Measurements from ENCODE around the gene ZBTB37. TPM values are rescaled to one million over a fixed set of nuclear protein-coding genes. Genes with fewer than 3 reads are reported as not detected.

ZBTB37 gene
- total RNA-seq, 2 experiments from 2014 or later = 7.7 to 7.9 TPM

DNA sequence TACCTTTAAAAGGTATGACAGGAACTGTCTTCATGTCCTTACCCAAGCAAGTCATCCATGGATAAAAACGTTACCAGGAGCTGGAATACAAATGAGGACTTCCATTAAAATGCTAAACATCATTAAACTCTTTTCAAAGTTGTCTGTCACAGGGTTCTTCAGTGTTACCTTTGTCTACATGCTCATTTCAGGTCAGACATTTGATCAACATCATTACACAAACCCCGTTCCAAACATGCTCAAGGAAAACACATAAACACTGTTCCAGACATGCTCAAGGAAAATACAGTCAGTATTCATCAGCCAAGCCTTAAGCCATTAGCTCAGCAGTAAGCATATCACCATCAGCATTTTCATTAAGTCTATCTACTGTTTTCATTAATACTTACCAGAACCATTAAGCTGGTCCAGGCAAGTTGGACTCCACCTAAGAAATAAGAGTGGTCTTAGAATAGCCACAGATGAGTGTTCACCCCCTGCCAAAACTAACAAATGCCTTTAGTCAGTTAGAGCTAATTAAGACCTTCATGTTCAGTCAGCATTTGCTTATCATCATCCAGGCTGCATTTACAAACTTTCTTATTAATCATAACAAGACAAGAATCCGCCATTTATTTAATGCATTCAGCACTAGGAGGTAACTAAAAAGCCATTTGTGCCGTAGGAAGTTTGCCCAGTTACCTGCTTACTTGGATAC, 2.6 kb upstream of the ZBTB37 start:
- peaks cover 46% of the 10 kb centered on the region for H3K4me1 Mint-ChIP-seq
- CTCF ChIA-PET = interaction anchor here (1.5 kb wide), 1 partner anchor 436 kb away, joined by 4 read pairs; no protein-coding TSS in a partner anchor
- no peak for ATAC-seq
- intact Hi-C loops (cut with DNase I, micrococcal nuclease) = loop anchor here in 1 of 2 experiments (10.0 kb wide), 2 partner anchors 1159 to 1329 kb away; partner anchors contain the start of genes KIAA0040 and MRPS14
- peak overlapping the region; percentile 97 for H3K27ac Mint-ChIP-seq
- peaks cover 63% of the 10 kb centered on the region for H3K36me3 Mint-ChIP-seq (ENCODE audit: low read depth)
- H3K9me3 Mint-ChIP-seq (ENCODE audit: low read depth) = no peaks in the 10 kb centered on the region
- H3K27me3 Mint-ChIP-seq = no peaks in the 10 kb centered on the region
- POLR2A ChIA-PET = interaction anchor here (0.6 to 2.1 kb wide), 3 partner anchors 8 to 389 kb away, joined by 3 to 9 read pairs (median 3); partner anchors contain the start of genes KLHL20 and PRDX6
- H3K4me3 Mint-ChIP-seq = peak overlapping the region; percentile 91
- no peak for DNase-seq

GRCh38 chr1:173866413-173867115, 1.6 kb upstream of the ZBTB37 start:
- Mint-ChIP-seq H3K9me3 (ENCODE audit: low read depth) (no peaks in the 10 kb centered on the region), H3K36me3 (ENCODE audit: low read depth) (peaks cover 72% of the 10 kb centered on the region), H3K27me3 (no peaks in the 10 kb centered on the region), H3K27ac (peak overlapping the region; percentile 97), H3K4me1 (peaks cover 56% of the 10 kb centered on the region), H3K4me3 (peak overlapping the region; percentile 91)
- POLR2A ChIA-PET = interaction anchor here (2.1 kb wide), 1 partner anchor 390 kb away, joined by 9 read pairs; the partner anchor contains the start of gene PRDX6
- no peak for ATAC-seq
- intact Hi-C loops (cut with DNase I, micrococcal nuclease) = loop anchor here in 1 of 2 experiments (10.0 kb wide), 2 partner anchors 1158 to 1328 kb away; partner anchors contain the start of genes KIAA0040 and MRPS14
- CTCF ChIA-PET = no interaction called here
- no peak for DNase-seq

- POLR2A ChIA-PET = interaction anchor here (0.7 kb wide), 1 partner anchor 10 kb away, joined by 3 read pairs; no protein-coding TSS in a partner anchor
- H3K4me1 Mint-ChIP-seq = peaks cover 57% of the 10 kb centered on the region
- intact Hi-C loops (cut with DNase I, micrococcal nuclease) = loop anchor here in 1 of 2 experiments (10.0 kb wide), 2 partner anchors 1158 to 1328 kb away; partner anchors contain the start of genes KIAA0040 and MRPS14
- ATAC-seq = no peak
- peak overlapping the region; percentile 97 for H3K27ac Mint-ChIP-seq
- CTCF ChIA-PET = no interaction called here
- no peaks in the 10 kb centered on the region for H3K27me3 Mint-ChIP-seq
- no peaks in the 10 kb centered on the region for H3K9me3 Mint-ChIP-seq (ENCODE audit: low read depth)
- H3K36me3 Mint-ChIP-seq (ENCODE audit: low read depth) = peaks cover 67% of the 10 kb centered on the region
- peak overlapping the region; percentile 91 for H3K4me3 Mint-ChIP-seq
- DNase-seq = no peak
Measured at GRCh38 chr1:173867141-173867752, 933 bp upstream of the ZBTB37 start.

DNA sequence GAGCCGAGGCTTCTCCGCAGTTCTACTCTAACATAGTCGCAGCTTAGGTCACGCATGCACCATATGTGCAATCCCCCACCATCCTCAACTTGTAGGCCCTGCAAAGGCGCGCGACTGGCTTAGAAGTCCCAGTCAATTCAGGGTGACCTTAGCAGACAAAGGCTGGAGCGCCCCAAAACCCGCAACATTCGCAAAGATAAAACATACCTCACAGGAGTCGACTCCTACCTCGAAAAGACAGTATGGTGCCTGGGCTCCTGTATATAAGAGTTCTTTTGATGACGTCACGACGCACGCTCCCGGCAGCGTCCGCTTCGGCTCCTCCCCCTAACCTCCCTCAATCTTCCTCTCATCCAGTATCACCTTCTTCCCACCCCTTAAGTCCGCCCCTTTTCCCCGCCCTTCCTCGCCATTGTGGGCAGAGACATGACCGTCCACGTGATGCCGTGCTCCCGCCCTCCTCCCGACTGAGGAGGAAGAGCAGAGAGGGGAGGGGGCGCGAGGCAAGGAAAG, 371 bp upstream of the ZBTB37 start, which contains the start of gene GAS5:
Gene GAS5 (minus strand): TSS at position 237 of the 513 bp plus-strand sequence.
- H3K4me3 Mint-ChIP-seq = peak within 1 kb of the TSS; percentile 91
- ATAC-seq (peak; percentile 82), DNase-seq (peak; percentile 100)
- H3K4me1 Mint-ChIP-seq = peaks cover 57% of the 10 kb centered on the region
- POLR2A ChIA-PET = interaction anchor here (0.6 to 1.9 kb wide), 13 partner anchors 10 to 1228 kb away, joined by 3 to 14 read pairs (median 3); partner anchors contain the start of genes CACYBP, CENPL, DARS2 and RC3H1
- H3K36me3 Mint-ChIP-seq (ENCODE audit: low read depth) = peaks cover 66% of the 10 kb centered on the region
- H3K27ac Mint-ChIP-seq = peak within 1 kb of the TSS; percentile 97
- CTCF ChIA-PET = interaction anchor here (0.7 to 1.0 kb wide), 4 partner anchors 44 to 354 kb away, joined by 3 to 4 read pairs (median 4); partner anchors contain the start of gene DARS2
- no peaks in the 10 kb centered on the region for H3K27me3 Mint-ChIP-seq
- intact Hi-C loops (cut with DNase I, micrococcal nuclease) = loop anchor here (1.0 to 10.0 kb wide), 13 partner anchors 44 to 1336 kb away; partner anchors contain the start of genes CENPL (in 2 of the 2), DARS2 (in 2 of the 2), KIAA0040 (in 2 of the 2) and KLHL20 (in 2 of the 2)
- H3K9me3 Mint-ChIP-seq (ENCODE audit: low read depth) = no peaks in the 10 kb centered on the region

- no peaks in the 10 kb centered on the region for H3K27me3 Mint-ChIP-seq
- H3K36me3 Mint-ChIP-seq (ENCODE audit: low read depth) = peaks cover 60% of the 10 kb centered on the region
- CTCF ChIA-PET = interaction anchor here (0.6 to 1.7 kb wide), 7 partner anchors 18 to 1050 kb away, joined by 3 to 5 read pairs (median 3); partner anchors contain the start of gene DARS2
- no peaks in the 10 kb centered on the region for H3K9me3 Mint-ChIP-seq (ENCODE audit: low read depth)
- peak overlapping the region; percentile 96 for H3K27ac Mint-ChIP-seq
- H3K4me1 Mint-ChIP-seq = peaks cover 55% of the 10 kb centered on the region
- peak overlapping the region; percentile 91 for H3K4me3 Mint-ChIP-seq
- POLR2A ChIA-PET = interaction anchor here (1.0 to 1.9 kb wide), 4 partner anchors 43 to 1230 kb away, joined by 3 to 10 read pairs (median 4); partner anchors contain the start of gene RC3H1
- no peak for ATAC-seq
- intact Hi-C loops (cut with DNase I, micrococcal nuclease) = loop anchor here (2.0 to 10.0 kb wide), 8 partner anchors 154 to 1326 kb away; partner anchors contain the start of genes KIAA0040 (in 2 of the 2), RABGAP1L (in 2 of the 2), CACYBP (in 1 of the 2) and KLHL20 (in 1 of the 2)
- no peak for DNase-seq
Measured at GRCh38 chr1:173869021-173869359, 810 bp downstream of the ZBTB37 start.

DNA sequence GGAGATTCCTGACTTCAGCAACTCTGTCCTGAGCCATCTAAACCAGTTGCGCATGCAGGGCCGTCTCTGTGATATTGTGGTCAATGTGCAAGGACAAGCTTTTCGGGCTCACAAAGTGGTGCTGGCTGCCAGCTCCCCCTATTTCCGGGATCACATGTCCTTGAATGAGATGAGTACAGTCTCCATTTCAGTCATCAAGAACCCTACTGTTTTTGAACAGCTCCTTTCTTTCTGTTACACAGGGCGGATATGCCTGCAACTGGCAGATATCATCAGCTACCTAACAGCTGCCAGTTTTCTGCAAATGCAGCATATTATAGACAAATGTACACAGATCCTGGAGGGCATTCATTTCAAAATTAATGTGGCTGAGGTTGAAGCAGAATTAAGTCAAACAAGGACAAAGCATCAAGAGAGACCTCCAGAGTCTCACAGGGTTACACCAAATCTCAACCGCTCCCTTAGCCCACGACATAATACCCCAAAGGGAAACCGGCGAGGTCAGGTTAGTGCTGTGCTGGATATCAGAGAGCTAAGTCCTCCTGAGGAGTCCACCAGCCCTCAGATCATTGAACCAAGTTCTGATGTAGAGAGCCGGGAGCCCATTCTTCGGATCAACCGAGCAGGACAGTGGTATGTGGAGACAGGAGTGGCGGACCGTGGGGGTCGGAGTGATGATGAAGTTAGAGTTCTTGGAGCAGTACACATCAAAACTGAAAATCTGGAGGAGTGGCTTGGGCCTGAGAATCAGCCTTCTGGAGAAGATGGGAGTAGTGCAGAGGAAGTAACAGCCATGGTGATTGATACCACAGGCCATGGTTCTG, 2.3 kb downstream of the ZBTB37 start:
- Mint-ChIP-seq H3K4me3 (peak overlapping the region; percentile 91), H3K36me3 (ENCODE audit: low read depth) (peaks cover 51% of the 10 kb centered on the region), H3K4me1 (peaks cover 45% of the 10 kb centered on the region), H3K9me3 (ENCODE audit: low read depth) (no peaks in the 10 kb centered on the region), H3K27me3 (no peaks in the 10 kb centered on the region), H3K27ac (peak overlapping the region; percentile 86)
- intact Hi-C loops (cut with DNase I, micrococcal nuclease) = loop anchor here (2.0 to 10.0 kb wide), 2 partner anchors 344 to 346 kb away; no protein-coding TSS in a partner anchor
- CTCF ChIA-PET = interaction anchor here (1.6 to 1.7 kb wide), 2 partner anchors 17 to 183 kb away, joined by 3 read pairs; no protein-coding TSS in a partner anchor
- peak; percentile 9 for ATAC-seq
- DNase-seq = peak; percentile 59
- POLR2A ChIA-PET = interaction anchor here (1.0 to 1.2 kb wide), 2 partner anchors 9 to 394 kb away, joined by 3 to 5 read pairs; partner anchors contain the start of gene PRDX6

DNA sequence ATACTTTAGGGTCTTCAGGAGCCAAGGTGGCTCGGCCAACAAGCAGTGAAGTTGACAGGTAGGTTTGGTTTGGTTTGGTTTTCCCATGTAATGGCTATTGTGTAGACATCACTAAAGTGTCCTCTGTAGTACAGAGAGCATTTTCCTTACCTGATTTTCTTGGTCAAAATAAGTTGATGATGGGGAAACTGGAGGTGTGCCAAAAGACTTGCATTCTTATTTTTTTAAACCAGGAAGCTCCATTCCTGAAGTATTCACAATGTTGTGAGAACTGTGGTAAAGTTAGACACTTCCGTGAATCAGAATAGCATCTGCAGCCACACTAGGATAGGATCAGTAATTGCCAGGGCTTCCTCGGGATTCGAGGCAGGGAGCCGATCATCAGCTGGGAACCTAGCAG, 2.9 kb downstream of the ZBTB37 start:
- Mint-ChIP-seq H3K36me3 (ENCODE audit: low read depth) (peaks cover 47% of the 10 kb centered on the region), H3K4me3 (peak overlapping the region; percentile 91), H3K27ac (peak overlapping the region; percentile 86), H3K9me3 (ENCODE audit: low read depth) (no peaks in the 10 kb centered on the region), H3K4me1 (peaks cover 41% of the 10 kb centered on the region), H3K27me3 (no peaks in the 10 kb centered on the region)
- CTCF ChIA-PET = no interaction called here
- POLR2A ChIA-PET = no interaction called here
- ATAC-seq (no peak), DNase-seq (no peak)
- intact Hi-C loops (cut with DNase I, micrococcal nuclease) = loop anchor here (2.0 to 10.0 kb wide), 2 partner anchors 344 to 346 kb away; no protein-coding TSS in a partner anchor

- Mint-ChIP-seq H3K9me3 (ENCODE audit: low read depth) (no peaks in the 10 kb centered on the region), H3K27ac (peak overlapping the region; percentile 86), H3K36me3 (ENCODE audit: low read depth) (peaks cover 44% of the 10 kb centered on the region), H3K4me1 (peaks cover 41% of the 10 kb centered on the region), H3K27me3 (no peaks in the 10 kb centered on the region), H3K4me3 (no peak overlapping the region)
- intact Hi-C loops (cut with DNase I, micrococcal nuclease) = loop anchor here (2.0 to 10.0 kb wide), 2 partner anchors 343 to 345 kb away; no protein-coding TSS in a partner anchor
- CTCF ChIA-PET = no interaction called here
- POLR2A ChIA-PET = no interaction called here
- ATAC-seq (no peak), DNase-seq (no peak)
Measured at GRCh38 chr1:173871500-173871899, 3.3 kb downstream of the ZBTB37 start.

DNA sequence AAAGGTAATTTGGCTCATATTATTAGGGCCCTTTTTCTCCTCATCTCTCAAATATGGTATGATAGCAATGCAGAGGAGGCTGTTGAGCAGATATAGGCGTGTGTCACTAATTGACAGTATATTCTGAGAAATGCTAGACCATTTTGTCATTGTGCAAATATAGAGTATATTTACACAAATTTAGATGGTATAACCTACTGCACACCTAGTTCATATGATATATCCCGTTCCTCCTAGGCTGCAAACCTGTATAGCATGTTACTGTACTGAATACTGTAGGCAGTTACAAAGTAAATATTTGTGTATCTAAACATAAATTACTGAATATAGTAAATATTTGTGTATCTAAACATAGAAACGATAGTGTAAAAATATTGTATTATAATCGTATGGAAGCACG, 8.6 kb downstream of the ZBTB37 start:
- DNase-seq (no peak), ATAC-seq (no peak)
- Mint-ChIP-seq H3K4me3 (no peak overlapping the region), H3K27me3 (no peaks in the 10 kb centered on the region), H3K27ac (no peak overlapping the region), H3K9me3 (ENCODE audit: low read depth) (no peaks in the 10 kb centered on the region), H3K4me1 (peaks cover 11% of the 10 kb centered on the region), H3K36me3 (ENCODE audit: low read depth) (peaks cover 39% of the 10 kb centered on the region)
- CTCF ChIA-PET = interaction anchor here (1.4 kb wide), 1 partner anchor 25 kb away, joined by 3 read pairs; no protein-coding TSS in a partner anchor
- POLR2A ChIA-PET = interaction anchor here (0.6 kb wide), 2 partner anchors 18 to 122 kb away, joined by 3 read pairs; no protein-coding TSS in a partner anchor
- intact Hi-C loops (cut with DNase I, micrococcal nuclease) = loop anchor here in 1 of 2 experiments (10.0 kb wide), 1 partner anchor 338 kb away; no protein-coding TSS in a partner anchor

All from activated CD4-positive, alpha-beta T cell treated with anti-CD3 and anti-CD28 coated beads for 36 hours (primary cell).